ENCODE results near the gene TRIO. TPM values are rescaled to one million over a fixed set of nuclear protein-coding genes. Genes with fewer than 3 reads are reported as not detected.

The TRIO gene
- total and polyA plus RNA-seq, 11 donors: 35.2 to 99.1 (median 58.4) TPM

GRCh38 chr5:14416621-14417275 is 273.6 kb downstream of the TRIO start:
- TF ChIP-seq, protein P1, sequence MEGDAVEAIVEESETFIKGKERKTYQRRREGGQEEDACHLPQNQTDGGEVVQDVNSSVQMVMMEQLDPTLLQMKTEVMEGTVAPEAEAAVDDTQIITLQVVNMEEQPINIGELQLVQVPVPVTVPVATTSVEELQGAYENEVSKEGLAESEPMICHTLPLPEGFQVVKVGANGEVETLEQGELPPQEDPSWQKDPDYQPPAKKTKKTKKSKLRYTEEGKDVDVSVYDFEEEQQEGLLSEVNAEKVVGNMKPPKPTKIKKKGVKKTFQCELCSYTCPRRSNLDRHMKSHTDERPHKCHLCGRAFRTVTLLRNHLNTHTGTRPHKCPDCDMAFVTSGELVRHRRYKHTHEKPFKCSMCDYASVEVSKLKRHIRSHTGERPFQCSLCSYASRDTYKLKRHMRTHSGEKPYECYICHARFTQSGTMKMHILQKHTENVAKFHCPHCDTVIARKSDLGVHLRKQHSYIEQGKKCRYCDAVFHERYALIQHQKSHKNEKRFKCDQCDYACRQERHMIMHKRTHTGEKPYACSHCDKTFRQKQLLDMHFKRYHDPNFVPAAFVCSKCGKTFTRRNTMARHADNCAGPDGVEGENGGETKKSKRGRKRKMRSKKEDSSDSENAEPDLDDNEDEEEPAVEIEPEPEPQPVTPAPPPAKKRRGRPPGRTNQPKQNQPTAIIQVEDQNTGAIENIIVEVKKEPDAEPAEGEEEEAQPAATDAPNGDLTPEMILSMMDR (IDR thresholded peaks at IDR 0.05): no peak
- no peak for TF ChIP-seq POLR2A (IDR thresholded peaks at IDR 0.05)
- Histone ChIP-seq H3K9me3 (no peaks in the 10 kb centered on the region), H3K27me3 (no peaks in the 10 kb centered on the region), H3K27ac (peak overlapping the region in 9 of 12 donors; percentile 2 to 67 (median 35)), H3K36me3 (peaks cover 0 to 90% (median 77%) of the 10 kb centered on the region in 9 donors), H3K4me1 (peaks cover 0 to 27% (median 12%) of the 10 kb centered on the region in 12 donors), H3K4me3 (no peak overlapping the region)
- no peak for DNase-seq
- no peak for ATAC-seq
- 75 to 80% (median 78%) methylated on average over 10 to 12 of the region's 12 CpGs for WGBS, 4 donors
- intact Hi-C loops (cut with DNase I): no loop called here

DNA sequence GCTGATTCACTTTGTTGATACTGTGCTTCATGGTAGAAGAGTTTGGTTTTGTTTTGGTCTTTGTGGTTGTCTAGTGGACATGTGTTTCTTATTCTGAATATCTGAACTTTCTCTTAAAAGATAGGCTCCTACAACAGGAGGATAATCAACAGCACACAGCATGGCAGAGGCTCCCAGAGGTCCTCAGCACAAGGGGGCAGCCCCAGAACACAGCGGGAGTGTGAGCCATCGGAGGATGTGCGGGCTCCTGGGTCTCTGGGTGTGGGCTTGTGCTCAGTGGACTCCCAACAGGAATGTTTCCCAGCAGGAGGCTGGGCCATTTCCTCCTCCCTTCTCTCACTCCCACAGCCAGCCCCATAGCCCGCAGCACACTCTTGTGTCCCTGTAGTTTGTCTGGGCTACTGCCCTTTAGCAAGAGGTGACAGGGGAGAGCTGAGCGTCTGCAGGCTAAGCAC is 274.2 kb downstream of the TRIO start:
- DNase-seq (peak in 1 of 5 donors; percentile 39), ATAC-seq (peak; percentile 36 to 72 (median 64))
- no peaks in the 10 kb centered on the region for H3K9me3 ChIP-seq
- intact Hi-C loops (cut with DNase I): no loop called here
- no peak for TF ChIP-seq POLR2A (IDR thresholded peaks at IDR 0.05)
- TF ChIP-seq, protein P1 (IDR thresholded peaks at IDR 0.05): no peak
- 59 to 84% (median 71%) methylated on average over 5 of the region's 5 CpGs for WGBS, 4 donors
- H3K36me3 ChIP-seq: peaks cover 0 to 90% (median 77%) of the 10 kb centered on the region in 9 donors
- peak overlapping the region in 11 of 12 donors; percentile 0 to 67 (median 30) for H3K27ac ChIP-seq
- H3K4me3 ChIP-seq: no peak overlapping the region
- H3K4me1 ChIP-seq: peaks cover 0 to 27% (median 12%) of the 10 kb centered on the region in 12 donors
- no peaks in the 10 kb centered on the region for H3K27me3 ChIP-seq

GRCh38 chr5:14417792-14418765 is 274.9 kb downstream of the TRIO start:
- WGBS, 4 donors: 84 to 90% (median 86%) methylated on average over 17 of the region's 17 CpGs
- peak in 3 of 4 donors; percentile 17 to 72 (median 40) for ATAC-seq
- H3K36me3 ChIP-seq: peaks cover 0 to 90% (median 77%) of the 10 kb centered on the region in 9 donors

More at GRCh38 chr5:14417792-14418765, 274.9 kb downstream of the TRIO start:
- no peak for TF ChIP-seq POLR2A (IDR thresholded peaks at IDR 0.05)
- TF ChIP-seq, protein P1 (IDR thresholded peaks at IDR 0.05): no peak
- H3K4me1 ChIP-seq: peaks cover 0 to 27% (median 12%) of the 10 kb centered on the region in 12 donors
- intact Hi-C loops (cut with DNase I): no loop called here
- H3K4me3 ChIP-seq: no peak overlapping the region
- no peaks in the 10 kb centered on the region for H3K27me3 ChIP-seq
- no peak for DNase-seq
- H3K9me3 ChIP-seq: no peaks in the 10 kb centered on the region
- H3K27ac ChIP-seq: peak overlapping the region in 10 of 12 donors; percentile 0 to 67 (median 32)
